NCI-H2081 treated with DMSO at 0.1 percent for 48 hours (cell line): Measurements from ENCODE around the gene UMODL1.

ENCODE experiments used
- DNase-seq: peaks from one replicate; lab custom pipeline; 2025; lab: John Stamatoyannopoulos, UW

Gene UMODL1

DNA sequence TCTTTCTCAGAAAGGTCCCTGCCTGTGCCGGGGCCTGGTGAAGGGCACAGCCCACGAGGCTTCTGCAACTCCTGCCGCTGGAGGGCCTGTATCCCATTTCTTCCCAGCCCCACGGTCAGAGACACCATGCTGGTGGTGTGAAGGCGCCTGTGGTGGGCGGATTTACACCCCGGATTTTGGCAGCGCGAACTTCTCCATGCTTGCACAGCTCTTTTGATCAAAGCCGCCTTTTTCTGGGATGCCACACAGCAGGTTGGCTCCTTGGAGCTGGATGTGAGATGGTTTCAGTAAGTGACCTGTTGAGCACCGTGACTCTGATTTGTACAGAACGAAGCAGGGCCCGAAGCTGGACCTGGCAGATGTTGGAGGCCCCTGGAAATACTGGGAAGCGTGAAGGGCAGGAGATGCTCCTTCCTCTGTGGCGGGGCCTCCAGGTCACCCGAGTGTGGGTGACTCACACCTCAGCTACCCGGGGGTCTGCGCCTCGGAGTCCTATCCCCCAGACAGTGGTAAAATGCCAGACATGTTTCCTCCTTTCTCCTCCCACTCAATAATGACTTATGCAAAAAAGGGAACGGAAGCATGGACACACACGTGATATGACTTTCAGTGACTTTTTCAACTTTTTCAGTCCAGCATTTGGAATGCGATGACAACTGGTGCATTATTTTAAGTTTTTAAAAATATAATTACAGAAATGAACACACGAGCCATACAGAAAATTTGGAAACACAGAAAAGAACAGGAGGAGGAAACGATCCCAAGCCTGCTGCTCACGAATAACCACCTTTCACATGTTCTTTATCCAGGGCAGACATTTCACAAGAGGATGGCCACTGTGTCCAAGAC, 9.0 kb downstream of the UMODL1 start:
- DNase-seq, result no peak

DNA sequence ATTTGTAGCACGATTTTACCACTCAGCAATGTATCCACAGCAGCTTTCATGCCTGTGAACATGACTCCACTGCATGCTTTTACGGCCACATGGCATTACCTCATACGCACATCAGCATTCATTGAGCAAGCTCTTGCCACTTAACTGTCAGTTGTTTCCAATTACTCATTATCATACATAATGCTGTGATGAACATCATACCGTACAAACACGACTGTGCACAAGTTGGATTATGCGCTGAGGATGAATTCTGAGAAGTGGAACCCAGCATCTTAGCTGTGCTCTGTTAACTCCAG, 9.6 kb downstream of the UMODL1 start:
- DNase-seq, result no peak

DNA sequence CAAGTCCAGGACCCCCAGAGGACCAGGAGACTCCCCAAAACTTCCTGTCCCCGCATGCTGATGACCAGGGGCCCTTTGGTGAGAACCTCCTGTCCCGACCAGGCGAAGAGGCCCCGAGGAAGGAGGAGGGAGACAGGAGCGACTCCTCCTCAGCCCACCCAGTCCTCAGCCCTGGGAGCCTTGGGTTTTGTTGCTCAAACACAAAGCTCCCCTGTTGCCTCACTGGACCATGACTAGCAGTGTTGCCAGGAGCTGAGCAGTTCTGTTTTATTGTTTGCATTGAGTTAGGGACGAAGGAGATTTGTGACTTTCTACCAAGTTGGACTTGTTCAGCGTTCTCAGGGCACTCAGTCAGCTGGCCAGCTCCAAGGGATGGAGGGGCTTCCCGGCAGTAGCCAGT, 10.0 kb downstream of the UMODL1 start:
- DNase-seq, result no peak

GRCh38 chr21:42081931-42082381, 10.8 kb downstream of the UMODL1 start:
- DNase-seq, result no peak

DNA sequence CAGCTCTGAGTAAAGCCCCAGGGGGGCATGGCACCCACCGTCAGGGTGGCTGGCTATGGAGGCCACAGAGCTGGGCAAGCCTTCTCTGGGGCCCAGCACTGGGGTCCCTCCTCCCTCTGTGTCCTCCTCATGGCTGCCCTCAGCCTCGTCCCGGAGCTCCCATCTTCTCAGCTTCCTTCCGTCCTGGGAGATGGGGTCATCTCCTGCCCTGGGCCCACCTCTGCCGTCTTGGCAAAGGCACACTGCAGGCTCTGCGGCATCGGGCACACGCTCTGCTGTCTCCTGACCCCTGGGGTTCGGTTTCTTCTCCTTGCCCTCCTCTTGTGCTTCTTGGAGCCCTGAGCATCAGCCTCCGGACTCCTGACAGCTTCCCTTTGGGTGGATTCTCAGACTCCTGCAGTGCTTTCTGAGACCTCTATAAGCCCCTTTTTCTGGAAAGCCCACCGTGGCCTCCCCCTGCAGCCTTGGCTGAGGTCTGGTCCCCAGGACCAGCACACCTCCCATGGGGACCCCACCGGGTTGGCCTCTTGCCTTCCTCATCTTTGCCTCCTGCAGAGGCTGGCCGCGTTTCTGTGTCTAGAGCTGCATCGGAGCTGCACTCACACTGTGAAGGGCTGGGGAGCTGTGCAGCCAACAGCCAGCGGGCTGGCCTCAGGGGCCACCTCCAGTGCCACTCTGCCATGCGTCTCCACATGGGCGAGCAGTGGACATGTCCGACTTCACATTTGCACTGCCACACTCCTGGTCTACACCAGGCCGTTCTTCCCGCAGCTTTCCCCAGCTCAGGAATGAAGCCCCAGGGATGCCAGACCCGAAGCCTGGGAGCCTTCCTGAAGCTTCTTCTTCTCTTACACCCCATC, 11.6 kb downstream of the UMODL1 start:
- no peak for DNase-seq

DNA sequence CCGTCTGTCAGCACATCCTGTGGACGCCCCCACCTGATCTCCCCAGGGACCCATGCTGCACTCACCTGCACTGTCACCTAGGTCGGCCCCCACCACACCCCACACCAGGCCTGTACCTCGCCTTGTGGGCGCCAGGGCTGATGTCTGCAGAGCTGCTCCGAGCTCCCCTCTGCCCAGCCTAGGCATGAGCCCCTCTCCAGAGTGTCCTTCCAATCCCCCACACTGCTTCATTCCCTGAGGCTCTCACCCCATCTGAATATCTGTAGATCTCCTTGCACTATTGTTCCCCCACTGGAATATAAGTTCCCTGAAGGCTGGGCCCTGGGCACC, 12.2 kb downstream of the UMODL1 start:
- no peak for DNase-seq

GRCh38 chr21:42084079-42084478, 13.0 kb downstream of the UMODL1 start:
- DNase-seq, result no peak

DNA sequence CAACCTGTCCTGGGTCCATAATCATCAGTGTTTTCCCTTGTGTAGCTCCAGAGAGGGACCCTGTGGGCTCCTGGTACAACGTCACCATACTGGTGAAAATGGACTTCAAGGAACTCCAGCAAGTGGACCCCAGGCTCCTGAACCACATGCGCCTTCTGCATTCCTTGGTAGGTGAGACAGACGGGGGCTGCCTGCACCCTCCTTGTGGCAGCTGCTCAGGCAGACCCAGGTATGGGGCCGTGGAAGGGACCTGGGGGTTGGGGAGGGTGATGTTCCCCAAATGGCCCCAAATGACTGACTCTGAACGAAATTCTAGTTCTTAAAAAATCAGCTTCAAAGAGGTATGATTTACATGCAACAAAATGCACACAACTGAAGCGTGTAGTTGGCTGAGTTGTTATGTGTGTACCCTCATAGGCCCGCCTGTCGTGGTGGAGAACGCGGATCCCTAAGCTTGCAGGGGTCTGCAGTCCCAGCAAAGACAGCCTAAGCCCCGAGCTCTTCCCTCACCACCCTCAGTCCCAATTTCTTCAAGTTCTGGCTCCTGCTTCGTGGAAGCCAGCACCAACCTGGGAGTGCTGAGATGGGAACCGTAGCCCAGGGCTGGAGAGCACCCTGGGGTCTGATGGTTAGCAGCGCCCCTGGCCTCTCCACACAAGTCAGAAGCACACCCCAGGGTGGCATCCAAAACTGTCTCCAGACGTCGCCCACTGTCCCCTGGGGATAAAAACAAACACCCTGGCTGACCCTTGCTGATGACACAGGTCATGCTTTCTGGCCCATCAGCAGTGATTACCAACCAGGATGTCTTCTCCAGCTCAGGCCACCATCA, 14.3 kb downstream of the UMODL1 start:
- DNase-seq, result no peak

- DNase-seq, result no peak
Observed at GRCh38 chr21:42086969-42087368, 15.9 kb downstream of the UMODL1 start.

GRCh38 chr21:42088148-42088547, 17.0 kb downstream of the UMODL1 start:
- no peak for DNase-seq

DNA sequence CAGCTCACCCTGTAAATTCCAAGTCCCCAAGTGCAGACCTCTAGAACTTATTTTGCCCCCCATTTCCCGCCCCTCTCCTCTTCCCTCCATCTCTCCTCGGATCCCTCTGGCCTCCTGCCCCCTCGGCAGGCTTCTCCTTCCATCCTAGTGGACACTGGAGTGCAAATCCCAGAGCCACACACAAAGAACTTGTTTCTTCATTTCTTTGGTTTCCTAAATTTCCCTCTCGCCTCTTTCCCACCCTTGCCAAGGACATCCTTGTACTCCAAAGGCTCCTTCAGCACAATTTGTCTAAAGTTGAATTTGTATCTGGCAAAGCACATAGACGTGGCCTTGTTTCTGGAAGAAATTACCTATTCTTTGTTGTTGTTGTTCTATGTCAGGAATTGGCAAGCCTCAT, 17.5 kb downstream of the UMODL1 start:
- DNase-seq, result no peak

DNA sequence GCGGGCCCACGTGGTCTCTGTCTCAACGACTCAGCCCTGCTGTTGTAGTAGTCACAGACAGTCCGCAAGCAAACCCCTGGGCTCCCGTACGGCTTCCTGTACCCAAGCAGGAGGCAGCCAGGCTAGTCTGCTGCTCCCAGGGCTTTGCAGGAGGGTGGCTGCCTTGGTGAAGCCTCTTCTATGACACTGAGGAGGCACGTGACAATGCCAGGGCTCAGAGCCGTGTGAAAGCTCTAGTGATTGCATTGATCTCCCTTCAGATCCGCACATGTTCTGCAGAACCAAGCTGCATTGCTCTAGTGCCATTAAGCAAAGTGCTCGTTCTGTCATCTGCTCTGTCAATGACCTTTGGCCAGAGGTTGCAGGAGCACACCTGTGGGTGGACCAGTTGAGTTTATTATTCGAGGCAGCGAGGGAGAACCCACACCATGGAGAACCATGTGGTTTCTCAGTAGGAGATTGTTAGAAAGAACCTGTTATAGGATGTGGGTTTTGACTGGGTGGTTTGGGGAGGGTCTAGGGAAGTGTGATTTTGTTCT, 18.0 kb downstream of the UMODL1 start:
- no peak for DNase-seq

DNA sequence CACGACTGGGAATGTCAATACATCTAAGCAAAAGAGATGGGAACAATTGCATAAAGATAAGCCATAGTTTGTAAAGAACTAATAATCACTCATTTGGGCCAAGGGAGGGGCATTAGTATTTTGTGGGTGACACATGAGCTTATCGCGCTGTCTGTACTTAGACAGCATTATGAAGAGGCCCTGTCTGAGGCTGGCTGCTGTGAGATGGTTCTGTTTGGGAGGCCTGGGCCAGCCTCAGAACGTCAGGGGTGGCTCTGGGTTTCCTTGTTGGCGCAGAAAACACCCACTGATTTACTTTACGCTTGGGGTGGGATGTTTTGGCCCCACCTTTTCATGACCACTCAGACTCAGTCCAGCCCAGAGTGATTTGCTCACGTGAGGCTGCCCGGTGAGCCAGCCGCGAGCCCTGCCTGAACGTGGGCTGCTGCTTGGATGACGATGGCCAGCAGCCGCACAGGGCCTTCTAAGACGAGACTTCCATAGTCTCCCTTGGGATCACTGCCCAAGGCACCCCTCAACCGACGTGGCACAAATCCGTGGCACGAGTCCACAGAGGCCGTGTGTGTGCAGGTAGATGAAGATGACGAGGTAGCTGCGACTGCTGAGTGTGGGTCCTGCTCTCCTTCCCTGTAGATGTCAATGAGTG, 18.7 kb downstream of the UMODL1 start:
- DNase-seq, result no peak

DNA sequence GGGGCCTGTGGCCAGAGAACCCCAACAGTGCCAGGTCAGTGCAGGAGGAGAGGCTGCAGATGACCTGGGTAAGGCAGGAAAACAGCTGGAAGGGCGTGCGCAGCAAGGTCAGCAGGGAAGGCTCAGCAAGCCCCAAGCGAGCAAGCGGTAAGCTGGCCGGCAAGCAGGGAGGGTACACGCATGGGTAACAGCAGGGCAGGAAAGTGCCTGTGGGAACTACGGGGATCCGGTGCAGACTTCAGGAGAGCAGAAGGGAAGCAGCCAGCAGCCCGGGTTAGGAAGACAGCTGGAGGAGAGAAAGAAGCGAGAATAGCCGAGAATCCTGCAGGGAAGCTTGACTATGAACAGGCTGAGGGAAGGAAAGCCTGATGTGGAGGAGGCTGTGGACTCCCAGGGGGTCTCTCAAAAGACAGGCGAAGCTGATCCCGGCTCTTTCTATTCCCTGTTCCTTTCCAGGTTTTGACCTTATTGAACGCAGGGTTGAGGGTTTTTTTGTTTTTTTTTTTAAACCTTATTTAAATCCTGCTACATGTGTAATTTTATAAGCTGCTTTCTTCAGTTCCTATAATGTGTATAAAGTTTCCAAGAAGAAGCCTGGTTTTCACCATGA, 20.9 kb downstream of the UMODL1 start:
- no peak for DNase-seq

DNA sequence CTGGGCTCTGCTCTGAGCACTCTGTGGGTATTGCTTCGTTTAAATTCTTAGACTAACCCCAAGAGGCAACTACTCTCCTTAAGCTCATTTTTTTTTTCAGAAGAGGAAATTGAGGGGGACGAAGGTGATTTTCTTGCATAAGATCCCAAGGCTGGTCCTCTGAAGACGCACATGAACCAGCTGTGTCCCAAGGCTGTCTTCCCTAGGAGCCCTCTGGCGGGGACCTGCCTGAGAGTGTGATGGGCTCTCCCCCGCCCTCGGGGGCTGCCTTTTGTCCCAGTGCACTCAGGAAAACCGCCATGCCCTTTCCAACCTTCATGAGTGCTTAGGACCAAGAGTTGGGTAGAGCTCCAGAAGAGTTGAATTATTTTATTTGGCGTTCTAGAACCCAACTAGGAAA, 21.7 kb downstream of the UMODL1 start:
- no peak for DNase-seq

GRCh38 chr21:42093186-42093585, 22.1 kb downstream of the UMODL1 start:
- no peak for DNase-seq

- DNase-seq, result no peak
Observed at GRCh38 chr21:42093991-42094421, 22.9 kb downstream of the UMODL1 start.

- DNase-seq, result no peak
Observed at GRCh38 chr21:42094811-42095210, 23.7 kb downstream of the UMODL1 start.

DNA sequence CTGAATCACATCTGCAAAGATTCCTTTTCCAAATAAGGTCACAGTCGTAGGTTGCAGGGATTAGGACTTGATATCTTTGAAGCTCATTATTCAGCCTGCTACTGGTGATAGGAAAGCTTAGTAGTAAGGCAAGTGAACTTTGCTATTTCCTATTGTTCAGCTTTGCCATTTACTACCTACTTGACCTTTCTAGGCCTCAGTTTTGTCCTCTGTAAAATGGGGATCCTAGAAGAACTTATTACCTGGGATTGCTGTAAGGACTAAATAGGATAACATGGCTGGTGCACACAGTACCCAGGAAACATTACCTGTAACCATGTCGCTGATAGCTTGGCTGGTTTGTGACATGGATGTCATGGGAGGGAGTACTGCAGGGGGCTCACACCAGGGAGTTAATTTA, 24.5 kb downstream of the UMODL1 start:
- DNase-seq, result no peak

DNA sequence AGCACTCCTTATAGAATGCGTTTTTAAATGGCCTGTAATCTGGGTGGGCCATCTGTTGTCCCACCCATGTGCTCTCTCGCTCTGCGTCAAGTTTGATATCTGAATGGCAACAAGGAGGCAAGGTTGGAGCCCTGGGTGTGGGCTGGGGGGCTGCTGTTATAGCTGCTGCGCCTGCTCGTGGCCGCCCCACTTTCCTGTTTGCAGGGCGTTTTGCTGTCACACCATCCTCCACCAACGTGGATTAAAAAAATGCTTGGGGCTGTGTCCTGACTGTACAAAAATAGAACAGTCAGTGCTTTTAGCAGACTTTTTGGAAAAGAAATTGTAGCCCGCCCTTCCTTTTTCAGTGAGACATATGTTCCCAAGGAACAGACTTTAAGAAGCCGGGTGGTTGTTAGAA, 25.4 kb downstream of the UMODL1 start:
- no peak for DNase-seq

GRCh38 chr21:42097274-42097673, 26.2 kb downstream of the UMODL1 start:
- no peak for DNase-seq
